Subcutaneous abdominal adipose tissue (tissue), 5 donors: ENCODE results near the gene SMG1.
"Not testable (repeated sequence)": the region's sequence is repeated elsewhere in the genome, so short reads cannot be mapped to it uniquely, and the experiment has no call there.

ENCODE experiments used
- H3K27ac ChIP-seq: one replicate; pipeline ENCODE4 v1.7.0; 2013; ENCODE audit warnings: low read depth, mild to moderate bottlenecking, inconsistent platforms, low read length, moderate library complexity
- H3K27me3 ChIP-seq, 5 donors: one replicate each; pipeline ENCODE4 v1.7.0; 2013; ENCODE audit warnings: low read length in 5 of 5, inconsistent platforms in 1 of 5; ENCODE audit not compliant: control insufficient read depth in 5 of 5, insufficient read depth in 4 of 5
- H3K36me3 ChIP-seq, 5 donors: one replicate each; pipeline ENCODE4 v1.7.0; 2013; ENCODE audit warnings: low read length in 5 of 5; ENCODE audit not compliant: control insufficient read depth in 5 of 5, insufficient read depth in 5 of 5
- H3K4me1 ChIP-seq, 5 donors: one replicate each; pipeline ENCODE4 v1.7.0; 2013; ENCODE audit warnings: low read length in 5 of 5, mild to moderate bottlenecking in 3 of 5, moderate library complexity in 1 of 5; ENCODE audit not compliant: control insufficient read depth in 5 of 5, insufficient read depth in 5 of 5
- H3K4me3 ChIP-seq, 5 donors: one replicate each; pipeline ENCODE4 v1.7.0; 2013; ENCODE audit warnings: low read length in 5 of 5, low read depth in 1 of 5
- H3K9ac ChIP-seq, 5 donors: one replicate each; pipeline ENCODE4 v1.7.0; 2013; ENCODE audit warnings: low read length in 5 of 5, mild to moderate bottlenecking in 4 of 5, moderate library complexity in 3 of 5
- H3K9me3 ChIP-seq, 5 donors: one replicate each; pipeline ENCODE4 v1.7.0; 2013; ENCODE audit warnings: low read length in 5 of 5; ENCODE audit not compliant: control insufficient read depth in 5 of 5
- donor health status: healthy.
- donor health status: healthy.
- donor health status: healthy.
- donor health status: healthy.
- donor health status: healthy.

SMG1 gene

GRCh38 chr16:18789850-18790706 is 136.1 kb downstream of the SMG1 start, which contains the start of gene RPS15A:
Gene RPS15A (minus strand): TSS chr16:18790334. CDS start chr16:18789113, 1,221 bp downstream.
- H3K27me3 ChIP-seq = no peaks in the 10 kb centered on the region
- no peaks in the 10 kb centered on the region for H3K9me3 ChIP-seq
- peaks cover 6 to 67% (median 51%) of the 10 kb centered on the region in 5 donors for H3K4me1 ChIP-seq
- H3K36me3 ChIP-seq = peaks cover 29 to 60% (median 50%) of the 10 kb centered on the region in 5 donors
- peak within 1 kb of the TSS; percentile 94 to 100 (median 98) for H3K9ac ChIP-seq
- H3K27ac ChIP-seq = peak within 1 kb of the TSS; percentile 79
- peak within 1 kb of the TSS; percentile 95 to 99 (median 97) for H3K4me3 ChIP-seq

DNA sequence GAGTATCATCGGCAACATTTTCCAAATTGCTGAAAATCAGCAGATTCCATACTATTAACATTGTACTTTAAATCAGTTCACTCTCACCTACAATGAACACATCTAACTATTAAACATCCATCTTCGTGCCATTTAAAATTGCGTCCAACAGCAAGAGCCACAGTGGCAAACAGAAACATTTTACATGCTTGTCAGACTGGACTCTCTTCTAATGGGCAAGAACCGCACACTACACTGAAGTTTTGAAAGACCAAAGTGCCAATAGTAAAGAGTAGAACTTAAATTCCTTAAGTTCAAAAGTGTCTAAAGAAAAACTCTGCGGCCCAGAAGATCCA is 136.7 kb downstream of the SMG1 start:
- no peaks in the 10 kb centered on the region for H3K27me3 ChIP-seq
- peak overlapping the region; percentile 94 to 100 (median 98) for H3K9ac ChIP-seq
- H3K4me1 ChIP-seq = peaks cover 6 to 68% (median 51%) of the 10 kb centered on the region in 5 donors
- peaks cover 30 to 60% (median 51%) of the 10 kb centered on the region in 5 donors for H3K36me3 ChIP-seq
- H3K27ac ChIP-seq = peak overlapping the region; percentile 79
- H3K9me3 ChIP-seq = no peaks in the 10 kb centered on the region
- H3K4me3 ChIP-seq = peak overlapping the region; percentile 95 to 99 (median 97)

DNA sequence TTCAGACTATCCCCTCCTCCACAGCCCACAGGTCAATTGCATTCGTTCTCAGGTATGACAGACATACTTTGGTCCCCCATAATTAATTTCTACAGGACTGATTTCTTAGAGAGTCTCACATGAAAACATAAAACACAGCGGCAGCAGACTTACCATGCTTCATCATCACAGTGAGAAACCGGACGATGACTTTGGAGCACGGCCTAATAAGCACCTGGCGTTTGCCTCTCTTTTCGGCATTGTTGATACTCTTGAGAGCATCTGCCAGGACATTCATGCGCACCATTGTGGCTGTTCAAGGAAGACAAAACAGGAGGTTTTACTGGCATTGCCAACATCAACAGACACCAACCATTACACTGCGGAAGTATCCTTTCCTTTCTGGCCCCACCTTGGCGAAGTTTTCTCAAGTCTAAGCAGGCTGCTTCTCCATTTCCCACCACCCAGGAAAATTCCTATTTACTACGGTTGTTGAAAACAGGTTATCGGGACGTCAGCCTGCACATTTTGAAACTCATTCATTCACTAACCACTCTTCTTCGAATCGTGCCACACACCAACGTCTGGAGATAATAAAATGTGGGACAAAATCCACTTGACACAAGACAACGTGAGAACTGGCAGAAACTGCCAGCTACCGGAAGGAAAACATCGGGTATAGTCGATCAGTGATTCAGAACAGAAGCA is 137.2 kb downstream of the SMG1 start:
- H3K4me3 ChIP-seq = peak overlapping the region; percentile 95 to 99 (median 97)
- H3K36me3 ChIP-seq = peaks cover 25 to 60% (median 51%) of the 10 kb centered on the region in 5 donors
- peak overlapping the region; percentile 79 for H3K27ac ChIP-seq
- no peaks in the 10 kb centered on the region for H3K27me3 ChIP-seq
- H3K4me1 ChIP-seq = peaks cover 6 to 68% (median 51%) of the 10 kb centered on the region in 5 donors
- peak overlapping the region; percentile 94 to 100 (median 98) for H3K9ac ChIP-seq
- no peaks in the 10 kb centered on the region for H3K9me3 ChIP-seq

GRCh38 chr16:18784917-18785623 is 141.1 kb downstream of the SMG1 start:
- Histone ChIP-seq H3K27ac (no peak overlapping the region), H3K27me3 (no peaks in the 10 kb centered on the region), H3K4me3 (no peak overlapping the region), H3K9me3 (no peaks in the 10 kb centered on the region), H3K36me3 (peaks cover 20 to 64% (median 57%) of the 10 kb centered on the region in 5 donors), H3K9ac (peak overlapping the region in 2 of 5 donors; percentile 25 to 57), H3K4me1 (peaks cover 6 to 53% (median 37%) of the 10 kb centered on the region in 5 donors)

GRCh38 chr16:18783430-18784341 is 142.5 kb downstream of the SMG1 start:
- H3K36me3 ChIP-seq = peaks cover 20 to 63% (median 57%) of the 10 kb centered on the region in 5 donors
- peaks cover 2 to 41% (median 26%) of the 10 kb centered on the region in 5 donors for H3K4me1 ChIP-seq
- no peak overlapping the region for H3K9ac ChIP-seq
- H3K27me3 ChIP-seq = no peaks in the 10 kb centered on the region
- no peak overlapping the region for H3K4me3 ChIP-seq
- H3K9me3 ChIP-seq = no peaks in the 10 kb centered on the region
- H3K27ac ChIP-seq = no peak overlapping the region

DNA sequence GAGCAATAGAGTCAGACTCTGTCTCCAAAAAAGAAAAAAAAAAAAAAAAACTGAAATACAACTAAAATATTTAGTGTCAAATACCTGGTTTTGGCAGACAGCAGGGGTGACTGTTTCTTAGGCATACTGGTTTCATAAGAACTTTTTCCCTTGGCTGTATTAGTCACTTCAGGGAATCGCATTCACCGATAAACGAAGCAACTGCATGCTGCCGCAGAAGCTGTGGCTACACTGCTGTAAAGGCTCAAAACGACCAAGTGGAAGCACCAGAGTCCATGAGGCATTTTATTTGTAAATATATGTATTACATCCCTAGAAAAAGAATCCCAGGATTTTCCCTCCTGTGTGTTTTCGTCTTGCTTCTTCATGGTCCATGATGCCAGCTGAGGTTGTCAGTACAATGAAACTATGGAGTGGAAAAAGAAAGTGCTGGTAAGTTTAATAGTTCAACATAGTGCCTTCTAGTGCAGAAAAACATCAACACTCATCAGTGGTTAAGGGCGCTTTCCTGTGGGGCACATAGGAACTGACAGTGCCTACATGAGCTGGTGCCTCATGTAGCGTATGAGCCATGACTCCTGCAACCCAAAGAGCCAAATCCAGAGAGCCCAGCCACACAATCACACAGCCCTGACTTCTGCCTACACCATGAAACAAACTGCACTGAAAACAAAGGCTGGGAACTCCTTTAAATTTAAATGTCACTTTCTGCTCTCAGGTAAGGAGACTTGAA is 143.3 kb downstream of the SMG1 start:
- H3K9me3 ChIP-seq = no peaks in the 10 kb centered on the region
- peaks cover 2 to 32% (median 18%) of the 10 kb centered on the region in 5 donors for H3K4me1 ChIP-seq
- H3K36me3 ChIP-seq = peaks cover 16 to 55% (median 53%) of the 10 kb centered on the region in 5 donors
- H3K4me3 ChIP-seq = no peak overlapping the region
- H3K27ac ChIP-seq = no peak overlapping the region
- H3K27me3 ChIP-seq = no peaks in the 10 kb centered on the region
- H3K9ac ChIP-seq = no peak overlapping the region

DNA sequence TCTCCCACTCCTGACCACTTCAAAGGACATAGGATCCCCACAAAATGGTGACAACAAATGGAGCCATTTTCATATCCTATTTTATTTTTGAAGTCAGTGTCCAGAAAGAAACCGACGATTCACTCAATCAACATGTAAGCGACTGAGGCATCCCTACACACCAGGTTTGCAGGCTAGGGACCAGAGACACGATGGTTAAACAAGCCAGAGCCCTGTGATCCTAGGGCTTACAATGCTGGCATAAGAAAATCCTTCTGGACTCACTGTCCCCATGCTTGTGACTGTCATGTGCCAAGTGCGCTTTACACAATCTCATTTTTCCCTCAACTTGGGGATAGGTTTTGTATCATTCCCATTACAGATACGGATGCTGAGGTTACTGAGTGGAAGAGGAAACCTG is 145.0 kb downstream of the SMG1 start:
- Histone ChIP-seq H3K4me1 (peaks cover 2 to 17% (median 10%) of the 10 kb centered on the region in 5 donors), H3K36me3 (peaks cover 13 to 40% (median 38%) of the 10 kb centered on the region in 5 donors)
- H3K27ac ChIP-seq, H3K9ac ChIP-seq, H3K27me3 ChIP-seq, H3K4me3 ChIP-seq, H3K9me3 ChIP-seq: not testable (repeated sequence)

DNA sequence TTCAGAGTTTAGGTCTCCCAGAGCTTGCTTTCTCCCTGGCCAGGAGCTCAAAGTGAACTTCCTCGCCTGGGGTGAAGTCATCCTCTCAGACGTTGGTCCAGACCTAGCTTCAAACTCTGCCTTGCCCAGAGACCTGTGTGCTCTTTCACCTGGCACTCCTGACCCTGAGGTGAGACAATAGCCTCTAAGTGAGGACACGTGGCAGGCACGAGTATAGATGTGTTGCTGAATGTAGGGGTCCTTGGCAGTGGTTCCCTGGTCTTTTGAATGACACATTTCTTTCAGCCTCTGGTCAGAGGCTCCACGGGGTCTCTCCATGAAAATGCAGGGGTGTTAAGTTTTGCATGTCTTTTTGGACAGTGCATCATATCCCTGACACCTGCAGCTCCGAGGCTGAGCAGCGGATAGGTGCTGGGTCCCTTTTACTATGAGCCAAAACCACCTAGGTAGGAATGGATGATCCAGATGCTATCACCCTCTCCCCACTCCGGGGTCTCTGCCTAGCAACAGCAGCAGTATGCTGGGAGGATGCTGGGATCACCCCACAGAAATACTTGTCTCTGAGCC is 145.7 kb downstream of the SMG1 start:
- not testable (repeated sequence) for H3K9ac ChIP-seq, H3K4me3 ChIP-seq, H3K27me3 ChIP-seq, H3K27ac ChIP-seq, H3K9me3 ChIP-seq
- Histone ChIP-seq H3K4me1 (peaks cover 1 to 11% (median 5%) of the 10 kb centered on the region in 5 donors), H3K36me3 (peaks cover 10 to 33% (median 31%) of the 10 kb centered on the region in 5 donors)
